ENCODE results near the gene SKOR1.

Gene SKOR1

DNA sequence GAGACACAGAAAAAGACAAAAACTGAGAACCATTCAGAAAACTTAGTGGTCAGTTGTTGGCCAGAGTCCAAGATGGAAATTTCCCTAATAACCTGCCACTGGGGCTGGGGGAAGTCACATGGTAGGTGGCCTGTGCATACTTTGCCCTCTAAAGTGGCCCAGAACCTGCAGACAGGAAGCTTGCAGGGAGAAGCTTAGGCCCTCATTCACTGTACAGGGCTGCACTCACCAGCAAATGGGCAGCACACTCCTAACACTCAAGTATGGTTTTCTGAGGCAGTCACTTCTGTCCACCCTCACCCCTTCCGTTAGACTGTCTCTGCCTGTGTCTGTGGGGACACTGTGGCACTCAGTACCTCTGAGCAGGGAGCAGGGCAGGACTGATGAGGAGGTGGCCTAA lies 29.0 kb downstream of the SKOR1 start:
- no peak for DNase-seq

DNA sequence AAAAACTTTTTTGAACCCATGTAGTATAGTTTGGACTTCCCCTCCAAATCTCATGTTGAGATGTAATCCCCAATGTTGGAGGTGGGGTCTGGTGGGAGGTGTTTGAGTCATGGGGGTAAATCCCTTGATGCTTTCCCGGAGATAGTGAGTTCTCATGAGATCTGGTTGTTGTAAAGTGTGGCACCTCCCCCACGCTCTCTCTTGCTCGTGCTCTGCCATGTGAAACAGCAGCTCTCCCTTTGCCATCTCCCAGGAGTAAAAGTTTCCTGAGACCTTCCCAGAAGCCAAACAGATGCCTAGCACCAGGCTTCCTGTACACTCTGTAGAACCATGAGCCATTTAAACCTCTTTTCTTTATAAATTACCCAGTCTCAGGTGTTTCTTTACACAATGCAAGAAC lies 30.5 kb downstream of the SKOR1 start:
- no peak for DNase-seq

DNA sequence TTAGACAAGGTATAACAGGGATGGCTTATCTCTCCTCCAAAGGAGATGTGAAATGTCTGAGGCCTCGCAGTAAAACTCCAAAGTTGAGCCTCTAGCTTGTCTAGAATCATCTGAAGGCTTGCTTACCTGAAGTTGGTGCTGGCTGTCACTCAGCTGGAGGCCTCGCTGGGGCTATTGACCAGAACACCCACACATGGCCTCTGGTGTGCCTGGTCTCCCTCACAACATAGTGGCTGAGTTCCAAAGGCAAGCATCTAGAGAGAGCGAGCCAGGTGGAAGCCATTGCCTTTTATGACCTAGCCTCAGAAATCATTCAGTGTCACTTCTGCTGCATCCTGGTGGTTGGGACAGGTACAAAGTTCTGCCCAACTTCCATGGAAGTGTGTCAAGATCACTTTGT lies 31.9 kb downstream of the SKOR1 start:
- no peak for DNase-seq

DNA sequence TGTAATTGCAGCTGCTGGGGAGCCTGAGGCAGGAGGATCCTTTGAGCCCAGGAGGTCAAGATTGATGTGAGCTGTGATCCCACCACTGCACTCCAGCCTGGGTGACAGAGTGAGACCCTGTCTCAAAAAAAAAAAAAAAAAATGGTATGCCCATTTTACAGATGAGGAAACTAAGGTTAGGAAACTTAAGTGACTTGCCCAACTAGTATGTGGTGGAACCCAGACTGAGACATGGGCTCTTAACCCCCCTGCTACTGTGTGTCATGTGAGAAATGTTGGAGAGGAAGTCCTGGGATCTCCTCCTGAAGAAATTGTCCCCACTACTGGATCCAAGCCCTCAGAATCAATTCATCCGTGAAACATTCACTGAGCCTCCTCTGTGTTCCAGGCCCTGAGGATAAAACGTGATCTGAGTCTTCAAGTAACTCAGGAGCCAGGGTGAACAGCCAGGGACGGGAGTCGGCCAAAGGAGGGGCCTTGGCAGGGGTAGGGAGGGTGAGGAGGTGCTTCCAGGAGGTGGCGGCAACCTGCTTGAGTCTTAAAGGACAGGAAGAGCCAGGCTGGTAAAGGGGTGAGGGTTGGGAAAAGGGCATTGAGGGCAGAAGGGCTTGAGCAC lies 34.1 kb downstream of the SKOR1 start:
- DNase-seq: no peak

DNA sequence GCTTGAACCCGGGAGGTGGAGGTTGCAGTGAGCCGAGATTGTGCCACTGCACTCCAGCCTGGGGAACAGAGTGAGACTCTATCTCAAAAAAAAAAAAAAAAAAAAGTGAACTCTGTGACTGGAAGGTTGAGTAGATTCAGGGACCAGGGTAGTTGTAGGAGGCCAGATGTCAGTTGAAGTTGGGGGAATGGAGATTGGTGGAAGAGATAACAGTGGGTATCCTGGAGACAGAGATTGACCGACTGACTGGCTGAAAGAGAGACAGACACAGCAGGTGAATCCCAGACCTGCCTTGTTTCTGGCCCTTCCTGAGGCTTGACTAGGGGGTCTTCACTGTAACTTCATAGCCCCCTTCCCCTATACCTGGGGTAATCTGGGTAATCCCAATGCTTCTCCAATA lies 36.7 kb downstream of the SKOR1 start:
- no peak for DNase-seq

DNA sequence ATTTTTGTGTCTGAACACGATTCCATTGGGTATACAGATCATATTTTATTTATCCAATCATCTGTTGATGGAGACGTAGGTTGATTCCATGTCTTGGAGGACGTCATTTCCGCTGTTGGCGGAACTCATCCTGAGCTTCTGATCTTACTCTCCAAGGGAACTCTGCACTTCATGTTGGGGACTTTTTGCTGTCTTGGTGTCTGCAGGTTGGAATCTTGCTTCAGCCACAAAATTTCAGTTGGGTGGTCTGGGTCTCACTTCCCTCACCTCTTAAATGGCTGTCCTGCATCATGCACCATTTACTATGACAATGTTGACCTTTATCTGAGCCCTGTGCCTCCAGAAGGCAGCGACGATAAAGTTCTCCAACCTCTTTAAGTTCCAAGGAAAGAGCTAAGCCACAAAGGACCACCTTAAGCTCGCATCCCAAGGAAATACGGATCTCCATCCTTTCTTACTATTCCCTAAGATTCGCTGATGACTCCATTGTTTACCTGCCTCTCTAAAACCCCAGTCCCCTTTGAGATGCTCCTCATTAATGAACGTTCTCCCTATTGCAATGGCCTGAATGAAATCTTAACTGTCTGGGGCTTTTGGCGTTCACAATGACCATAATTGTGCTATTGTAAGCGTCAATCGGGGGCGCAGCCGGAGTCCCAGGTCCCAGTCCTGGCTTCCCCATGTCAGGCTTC lies 37.6 kb downstream of the SKOR1 start:
- DNase-seq: no peak

DNA sequence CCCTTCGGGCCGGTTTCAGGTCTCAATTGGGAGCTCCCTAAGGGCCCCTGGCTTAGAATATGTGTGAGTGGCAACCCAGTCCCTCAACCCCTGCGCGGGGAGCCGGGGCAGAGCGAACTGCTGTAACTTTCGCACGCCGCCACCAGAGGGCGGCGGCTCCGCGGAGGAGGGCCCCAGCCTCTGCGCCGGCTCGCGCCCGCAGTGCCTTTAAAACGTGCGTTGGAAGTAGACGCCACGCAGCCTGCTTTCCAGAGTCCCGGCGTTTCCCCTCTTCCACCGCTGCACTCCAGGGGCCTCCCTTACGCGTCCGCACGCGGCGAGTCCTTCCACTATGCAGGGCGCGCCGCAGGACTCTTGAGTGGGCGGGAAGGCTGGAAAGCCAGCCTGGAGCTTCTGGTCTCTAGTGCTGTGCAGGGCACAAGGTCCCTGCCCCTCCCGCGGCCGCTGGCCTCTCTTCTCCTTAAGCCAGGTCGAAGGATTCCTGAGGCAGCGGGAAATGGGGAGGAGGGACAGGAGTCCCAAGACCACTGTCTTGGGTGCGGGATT lies 38.2 kb downstream of the SKOR1 start:
- DNase-seq: peak; percentile 60 to 66

DNA sequence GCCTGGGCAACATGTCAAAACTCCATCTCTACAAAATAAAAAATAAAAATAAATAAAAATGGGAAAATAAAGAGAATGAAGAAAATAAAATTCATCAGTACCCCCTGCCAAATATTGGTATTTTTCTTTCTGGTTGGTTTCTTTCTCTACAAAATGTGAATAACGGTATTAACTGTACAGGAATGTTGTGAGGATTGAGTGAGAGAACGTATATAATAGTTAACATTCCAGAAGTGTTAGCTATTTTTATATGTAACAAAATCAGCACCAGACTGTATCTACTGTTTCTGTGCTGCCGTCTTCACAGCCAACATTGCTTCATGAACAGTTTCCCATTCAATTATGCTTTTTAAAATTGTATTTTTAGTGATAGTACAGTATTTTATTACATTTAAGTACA lies 40.0 kb downstream of the SKOR1 start:
- no peak for DNase-seq

DNA sequence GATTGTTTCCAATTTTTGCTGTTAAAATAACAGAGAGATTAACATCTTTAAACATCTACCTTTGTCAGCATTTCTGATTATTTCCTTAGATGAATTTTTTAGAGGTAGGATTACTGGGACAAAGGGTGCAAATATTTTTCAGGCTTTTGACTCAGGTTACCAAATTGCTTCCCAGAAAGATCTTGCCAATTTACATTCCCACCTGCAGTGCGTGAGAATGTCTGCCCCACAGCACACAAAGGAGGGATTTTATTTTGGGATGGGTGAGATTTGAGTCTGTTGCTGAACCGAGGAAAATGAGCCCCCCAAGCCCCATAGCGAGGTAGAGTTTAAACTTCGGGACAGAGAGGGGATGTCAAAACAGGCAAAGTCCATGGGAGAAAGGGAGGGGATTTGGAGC lies 40.5 kb downstream of the SKOR1 start:
- no peak for DNase-seq

DNA sequence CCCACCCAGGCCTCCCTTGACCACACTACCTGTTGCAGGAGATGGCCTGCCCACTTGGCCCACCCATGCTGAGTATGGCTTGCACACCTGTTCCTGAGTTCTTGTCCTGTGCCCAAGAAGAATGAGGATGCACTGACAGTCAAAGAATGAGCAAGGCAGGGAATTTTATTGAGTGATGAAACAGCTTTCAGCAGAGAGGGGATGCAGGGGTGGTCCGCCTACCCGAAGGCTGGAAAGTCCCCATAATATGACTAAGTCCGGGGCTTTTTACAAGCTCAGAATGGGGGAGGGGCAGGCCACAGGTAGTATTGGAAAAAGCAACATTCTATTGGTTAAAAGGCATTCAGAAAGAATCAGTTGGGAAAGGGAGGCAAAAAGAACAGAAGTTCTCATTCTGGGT lies 44.4 kb downstream of the SKOR1 start:
- no peak for DNase-seq

DNA sequence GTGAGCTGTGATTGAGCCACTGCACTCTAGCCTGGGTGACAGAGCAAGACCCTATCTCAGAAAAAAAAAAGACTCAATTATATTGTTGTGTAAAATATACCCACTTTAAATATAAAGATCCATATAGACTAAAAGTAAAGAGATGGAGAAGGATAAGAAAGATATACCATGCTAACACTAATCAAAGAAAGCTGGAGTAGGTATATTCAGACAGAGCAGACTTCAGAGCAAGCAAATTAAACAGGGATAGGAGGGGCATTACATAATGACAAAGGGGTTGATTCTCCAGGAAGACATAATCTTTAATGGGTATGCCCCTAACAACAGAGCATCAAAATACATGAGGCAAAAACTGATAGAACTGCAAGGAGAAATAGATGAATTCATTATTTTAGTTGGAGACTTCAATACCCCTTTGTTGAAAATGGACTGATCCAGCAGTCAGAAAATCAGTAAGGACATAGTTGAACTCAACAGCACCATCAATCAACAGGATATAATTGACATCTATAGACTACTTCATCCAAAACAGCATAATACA lies 45.6 kb downstream of the SKOR1 start:
- DNase-seq: no peak

DNA sequence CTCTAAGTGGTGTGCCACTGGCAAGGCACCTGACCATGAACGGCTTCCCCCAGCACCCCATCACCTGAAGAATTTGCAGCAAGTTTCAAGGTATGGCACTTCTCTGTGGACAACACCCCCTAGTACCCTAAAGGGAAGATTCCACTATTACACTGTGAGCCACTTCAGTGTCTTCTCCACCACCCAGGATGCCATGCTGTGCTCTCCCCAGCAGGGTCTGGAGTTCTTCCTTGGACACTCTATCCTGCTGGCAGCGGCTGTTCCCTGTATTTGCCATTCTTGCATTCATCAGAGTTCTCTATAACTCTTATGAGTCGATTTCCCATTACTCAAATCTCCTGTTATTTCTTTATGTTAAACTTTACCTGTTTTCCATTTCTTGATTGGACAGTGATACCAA lies 48.5 kb downstream of the SKOR1 start:
- DNase-seq: no peak

DNA sequence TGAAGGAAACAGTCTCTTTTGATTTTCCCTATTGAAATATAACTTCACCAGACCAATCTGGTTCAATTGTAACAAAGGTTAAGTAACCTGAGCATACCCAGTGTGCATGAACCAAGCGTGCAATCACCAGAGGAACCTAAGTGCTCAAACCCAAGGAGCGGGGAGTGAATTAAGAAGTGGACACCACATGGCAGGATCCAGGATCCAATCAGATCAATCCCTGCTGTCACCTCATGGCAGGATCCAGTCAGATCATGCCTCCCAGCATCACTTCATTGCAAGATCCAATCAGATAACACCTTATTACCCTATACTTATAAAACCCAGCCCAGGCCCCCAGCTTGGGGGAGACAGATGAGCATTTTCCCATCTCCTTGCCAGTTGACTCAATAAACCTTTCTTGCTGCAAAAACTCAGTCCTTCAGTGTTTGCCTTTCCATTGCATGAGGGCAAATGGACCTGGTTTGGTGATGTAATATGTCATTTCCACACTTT lies 53.5 kb downstream of the SKOR1 start:
- no peak for DNase-seq

DNA sequence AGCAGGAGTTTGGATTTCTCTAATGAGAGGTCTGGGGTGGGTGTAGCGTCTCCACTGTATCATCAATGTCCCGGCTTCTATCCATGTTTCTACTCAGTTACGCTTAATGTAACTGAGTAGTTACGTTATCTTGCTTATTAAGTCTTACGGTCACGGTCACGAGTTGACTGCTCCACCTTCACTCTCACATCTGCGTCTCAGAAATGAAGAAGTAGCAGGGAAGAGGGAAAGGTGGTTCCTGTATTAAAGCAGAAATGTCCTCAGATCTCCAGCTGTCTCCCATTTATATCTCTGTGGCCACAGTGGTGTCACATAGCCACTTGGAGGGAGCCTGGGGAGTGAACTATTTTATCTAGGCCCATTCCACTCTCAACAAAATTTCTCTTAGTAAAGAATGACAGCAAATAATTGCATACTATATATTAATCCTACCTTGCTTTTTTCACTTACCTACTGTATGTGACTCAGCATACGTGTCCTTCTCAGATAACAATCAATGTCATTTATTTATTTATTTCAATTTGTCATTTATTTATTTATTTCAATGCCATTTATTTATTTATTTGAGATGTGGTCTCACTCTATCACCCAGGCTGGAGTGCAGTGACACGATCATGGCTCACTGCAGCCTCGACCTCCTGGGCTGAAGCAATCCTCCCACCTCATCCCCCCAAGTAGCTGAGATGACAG lies 54.3 kb downstream of the SKOR1 start:
- DNase-seq: peak in 1 of 2 experiments; percentile 7

DNA sequence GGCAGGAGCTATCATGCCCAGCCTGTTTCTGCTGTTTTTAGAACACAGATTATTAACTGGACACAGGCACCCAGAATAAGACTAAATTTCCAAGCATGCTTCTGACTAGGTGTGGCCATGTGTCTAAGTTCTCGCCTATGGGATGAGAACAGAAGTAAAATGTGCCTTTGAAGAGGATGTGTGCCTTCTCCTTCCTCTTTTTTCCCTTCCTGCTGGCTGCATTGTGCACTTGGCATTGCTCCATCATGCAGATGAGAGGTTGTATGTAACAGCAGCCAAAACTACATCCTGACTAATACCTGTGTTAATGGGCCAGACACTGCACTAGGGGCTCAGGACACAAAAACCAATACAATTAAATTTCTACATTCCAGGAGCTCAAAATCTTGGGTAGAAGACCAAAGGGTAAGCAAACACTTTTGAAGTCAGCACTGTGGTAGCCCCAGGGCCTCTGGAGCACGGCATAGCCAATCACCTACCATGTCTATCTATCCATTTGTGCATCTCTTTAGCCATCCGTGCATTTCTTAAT lies 55.4 kb downstream of the SKOR1 start:
- DNase-seq: peak; percentile 87 to 89

DNA sequence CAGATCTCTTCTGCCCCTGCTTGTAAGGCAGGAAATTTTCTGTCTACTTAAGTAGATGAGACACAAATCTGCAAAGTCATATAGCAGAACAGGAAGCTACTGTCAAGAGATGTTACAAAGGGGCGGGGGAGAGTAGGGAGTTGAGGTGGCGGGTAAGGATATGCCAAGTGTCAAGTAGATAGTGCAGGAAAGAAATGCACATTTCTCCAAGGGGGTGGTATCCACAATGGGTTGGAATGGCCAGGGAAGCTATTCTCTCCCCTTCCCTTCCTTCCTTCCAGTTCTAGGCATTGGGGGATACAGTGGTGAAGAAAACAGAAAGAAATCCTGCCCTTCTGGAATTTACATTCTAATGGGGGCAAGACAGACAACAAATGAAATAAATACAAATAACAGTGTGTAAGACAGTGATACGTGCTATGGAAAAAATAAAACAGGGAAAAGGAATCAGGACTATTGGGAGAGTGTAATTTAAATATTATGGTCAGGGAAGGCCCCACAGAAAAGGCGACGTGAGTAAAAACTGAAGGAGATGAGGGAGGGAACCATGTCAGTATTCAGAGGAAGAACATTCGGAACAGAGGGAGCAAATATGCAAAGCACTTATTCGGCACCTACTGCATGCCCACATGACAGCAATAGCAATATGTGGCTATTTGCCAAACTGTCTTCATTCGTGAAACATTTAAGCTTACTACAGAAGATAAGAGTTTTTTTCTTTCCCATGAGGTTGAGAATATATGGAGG lies 57.4 kb downstream of the SKOR1 start:
- DNase-seq: peak; percentile 85 to 87

DNA sequence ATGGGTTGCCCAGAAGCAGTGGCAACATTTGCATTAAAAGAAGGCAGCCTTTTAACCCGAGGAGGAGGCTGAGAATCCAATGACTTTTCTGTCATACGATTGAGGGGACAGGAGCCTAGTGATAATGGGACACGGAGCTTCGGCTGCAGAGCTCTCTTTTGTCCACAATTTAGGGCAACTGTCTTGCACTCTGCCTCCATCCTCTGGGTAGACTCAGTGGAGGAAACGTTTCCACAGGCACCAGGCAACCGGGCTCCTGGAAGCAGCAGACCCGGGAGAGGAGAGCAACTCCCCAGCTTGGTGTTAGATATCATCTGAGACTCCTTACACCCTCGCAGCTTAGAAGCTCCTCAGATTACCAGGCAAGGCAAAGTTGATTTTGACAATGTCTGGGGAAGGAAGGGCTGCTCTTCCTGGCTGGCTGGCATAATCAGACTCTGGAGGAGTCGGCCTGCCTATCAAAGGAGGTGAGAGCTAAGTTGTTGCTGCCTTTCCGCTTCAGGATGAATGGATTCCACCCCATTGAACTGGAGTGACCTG lies 58.0 kb downstream of the SKOR1 start:
- no peak for DNase-seq

DNA sequence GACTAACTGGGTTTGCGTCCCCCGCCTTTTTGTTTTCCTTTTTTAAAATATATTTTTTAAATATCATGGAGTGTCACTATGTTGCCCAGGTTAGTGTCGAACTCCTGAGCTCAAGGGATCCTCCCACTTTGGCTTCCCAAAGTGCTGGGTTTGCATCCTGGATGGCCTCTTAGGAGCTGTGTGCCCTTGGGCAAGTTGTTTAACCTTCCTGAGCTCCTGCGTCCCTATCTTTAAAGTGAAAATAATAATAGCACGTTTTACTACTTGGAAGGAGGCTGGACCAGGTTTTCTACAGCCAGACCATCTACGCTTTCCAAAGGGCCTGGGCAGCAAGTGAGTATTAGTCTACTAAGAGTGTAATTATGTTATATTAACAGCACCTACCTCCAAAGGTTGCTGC lies 58.7 kb downstream of the SKOR1 start:
- DNase-seq: no peak
